Activated CD4-positive, alpha-beta T cell treated with anti-CD3 and anti-CD28 coated beads, Interleukin-2, Interleukin-6, amounts not matched to agents 100 ng/mL and 50 ng/mL, durations not matched to agents 16 hours and 8 hours (primary cell): ENCODE measurements around the gene SUPT16H.
"Not testable (repeated sequence)": the region's sequence is repeated elsewhere in the genome, so short reads cannot be mapped to it uniquely, and the experiment has no call there.

Experiments used
- DNase-seq: peaks from one replicate; pipeline ENCODE4 v3.0.0-alpha.2; 2020

The SUPT16H gene

GRCh38 chr14:21383848-21384493 is at the start of gene SUPT16H:
SUPT16H (minus strand) TSS chr14:21384019; CDS start chr14:21383927, 92 bp downstream.
- DNase-seq: peak; percentile 97

- no peak for DNase-seq
Observed at GRCh38 chr14:21431126-21431525, 47.3 kb upstream of the SUPT16H start.

GRCh38 chr14:21428930-21429329 is 45.1 kb upstream of the SUPT16H start:
- no peak for DNase-seq

- DNase-seq: no peak
Observed at GRCh38 chr14:21426692-21427091, 42.9 kb upstream of the SUPT16H start.

GRCh38 chr14:21419528-21419927 is 35.7 kb upstream of the SUPT16H start:
- no peak for DNase-seq

GRCh38 chr14:21415329-21415728 is 31.5 kb upstream of the SUPT16H start:
- no peak for DNase-seq

GRCh38 chr14:21414137-21414631 is 30.4 kb upstream of the SUPT16H start:
- DNase-seq: peak; percentile 74

- no peak for DNase-seq
Observed at GRCh38 chr14:21408147-21408546, 24.3 kb upstream of the SUPT16H start.

GRCh38 chr14:21406213-21406612 is 22.4 kb upstream of the SUPT16H start:
- no peak for DNase-seq

GRCh38 chr14:21405097-21405496 is 21.3 kb upstream of the SUPT16H start:
- no peak for DNase-seq

- no peak for DNase-seq
Observed at GRCh38 chr14:21399311-21399870, 15.6 kb upstream of the SUPT16H start.

GRCh38 chr14:21398901-21399300 is 15.1 kb upstream of the SUPT16H start:
- no peak for DNase-seq

GRCh38 chr14:21395450-21395849 is 11.6 kb upstream of the SUPT16H start:
- DNase-seq: no peak

- DNase-seq: no peak
Observed at GRCh38 chr14:21385188-21385904, 1.5 kb upstream of the SUPT16H start.

- no peak for DNase-seq
Observed at GRCh38 chr14:21384494-21384851, 654 bp upstream of the SUPT16H start.

- peak; percentile 65 for DNase-seq
Observed at GRCh38 chr14:21382886-21383847, 652 bp downstream of the SUPT16H start.

- no peak for DNase-seq
Observed at GRCh38 chr14:21382095-21382494, 1.7 kb downstream of the SUPT16H start.

- no peak for DNase-seq
Observed at GRCh38 chr14:21379338-21379737, 4.5 kb downstream of the SUPT16H start.

GRCh38 chr14:21373980-21374379 is 9.8 kb downstream of the SUPT16H start:
- DNase-seq: no peak

- not testable (repeated sequence) for DNase-seq
Observed at GRCh38 chr14:21372814-21373213, 11.0 kb downstream of the SUPT16H start.

GRCh38 chr14:21369949-21370679 is 13.7 kb downstream of the SUPT16H start:
- DNase-seq: no peak

GRCh38 chr14:21367582-21368144 is 16.2 kb downstream of the SUPT16H start:
- no peak for DNase-seq
